Ishikawa (cell line): Measurements from ENCODE around the gene ITSN2.

Experiments
- CEBPB ChIP-seq: IDR thresholded peaks from 2 replicates; pipeline ENCODE4 v1.6.1; 2012
- CREB1 ChIP-seq: IDR thresholded peaks from 2 replicates; pipeline ENCODE4 v1.6.1; 2012; ENCODE audit warnings: low read depth
- EGR1 ChIP-seq: IDR thresholded peaks from 2 replicates; pipeline ENCODE4 v1.6.1; 2012
- EP300 ChIP-seq: IDR thresholded peaks from 2 replicates; pipeline ENCODE4 v1.6.1; 2012; ENCODE audit warnings: borderline replicate concordance
- FOXM1 ChIP-seq: IDR thresholded peaks from 2 replicates; pipeline ENCODE4 v1.6.1; 2012; ENCODE audit warnings: low read depth, borderline replicate concordance
- NFIC ChIP-seq: IDR thresholded peaks from 2 replicates; pipeline ENCODE4 v1.6.1; 2012
- RAD21 ChIP-seq: IDR thresholded peaks from 2 replicates; pipeline ENCODE4 v1.6.1; 2012; ENCODE audit warnings: low read depth
- TAF1 ChIP-seq: IDR thresholded peaks from 2 replicates; pipeline ENCODE4 v1.6.1; 2012; ENCODE audit warnings: low read depth, mild to moderate bottlenecking
- TCF12 ChIP-seq: IDR thresholded peaks from 2 replicates; pipeline ENCODE4 v1.6.1; 2012; ENCODE audit warnings: low read depth
- TEAD4 ChIP-seq: IDR thresholded peaks from 2 replicates; pipeline ENCODE4 v1.6.1; 2012
- YY1 ChIP-seq: IDR thresholded peaks from 2 replicates; pipeline ENCODE4 v1.6.1; 2012; ENCODE audit warnings: low read depth
- ZBTB7A ChIP-seq: IDR thresholded peaks from 2 replicates; pipeline ENCODE4 v1.6.1; 2012; ENCODE audit warnings: low read depth
- TF ChIP-seq, protein P1 (sequence below): IDR thresholded peaks from 2 replicates; pipeline ENCODE4 v1.6.1; 2012
- TF ChIP-seq, protein P2 (sequence below): IDR thresholded peaks from 2 replicates; pipeline ENCODE4 v1.6.1; 2012; ENCODE audit warnings: low read depth, mild to moderate bottlenecking
- TF ChIP-seq, protein P3 (sequence below): IDR thresholded peaks from 2 replicates; pipeline ENCODE4 v1.6.1; 2012

The ITSN2 gene

DNA sequence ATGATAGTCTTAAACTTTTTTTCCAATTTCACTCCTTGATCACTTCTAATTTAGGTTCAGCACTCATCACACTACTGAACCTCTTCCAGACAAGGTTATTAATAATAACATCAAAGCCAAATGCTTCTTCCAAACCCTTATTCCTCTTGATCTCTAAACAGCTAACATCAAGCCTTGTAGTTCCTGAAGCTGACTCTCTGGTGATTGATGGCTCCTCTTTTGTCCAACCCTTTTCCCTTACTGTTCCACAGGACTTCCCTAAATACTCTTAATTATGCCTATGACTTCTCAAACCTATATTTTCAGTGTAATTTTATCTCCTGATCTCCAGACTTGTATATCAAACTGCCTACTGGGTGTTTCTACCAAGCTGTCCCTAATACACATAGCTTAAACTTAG, 101.6 kb downstream of the ITSN2 start:
- TF ChIP-seq FOXM1 (no peak), NFIC (no peak), CREB1 (no peak), ZBTB7A (no peak), TAF1 (no peak), YY1 (no peak), TCF12 (no peak), CEBPB (no peak)
- TF ChIP-seq, protein P1, sequence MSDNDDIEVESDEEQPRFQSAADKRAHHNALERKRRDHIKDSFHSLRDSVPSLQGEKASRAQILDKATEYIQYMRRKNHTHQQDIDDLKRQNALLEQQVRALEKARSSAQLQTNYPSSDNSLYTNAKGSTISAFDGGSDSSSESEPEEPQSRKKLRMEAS = no peak
- TF ChIP-seq, protein P2, sequence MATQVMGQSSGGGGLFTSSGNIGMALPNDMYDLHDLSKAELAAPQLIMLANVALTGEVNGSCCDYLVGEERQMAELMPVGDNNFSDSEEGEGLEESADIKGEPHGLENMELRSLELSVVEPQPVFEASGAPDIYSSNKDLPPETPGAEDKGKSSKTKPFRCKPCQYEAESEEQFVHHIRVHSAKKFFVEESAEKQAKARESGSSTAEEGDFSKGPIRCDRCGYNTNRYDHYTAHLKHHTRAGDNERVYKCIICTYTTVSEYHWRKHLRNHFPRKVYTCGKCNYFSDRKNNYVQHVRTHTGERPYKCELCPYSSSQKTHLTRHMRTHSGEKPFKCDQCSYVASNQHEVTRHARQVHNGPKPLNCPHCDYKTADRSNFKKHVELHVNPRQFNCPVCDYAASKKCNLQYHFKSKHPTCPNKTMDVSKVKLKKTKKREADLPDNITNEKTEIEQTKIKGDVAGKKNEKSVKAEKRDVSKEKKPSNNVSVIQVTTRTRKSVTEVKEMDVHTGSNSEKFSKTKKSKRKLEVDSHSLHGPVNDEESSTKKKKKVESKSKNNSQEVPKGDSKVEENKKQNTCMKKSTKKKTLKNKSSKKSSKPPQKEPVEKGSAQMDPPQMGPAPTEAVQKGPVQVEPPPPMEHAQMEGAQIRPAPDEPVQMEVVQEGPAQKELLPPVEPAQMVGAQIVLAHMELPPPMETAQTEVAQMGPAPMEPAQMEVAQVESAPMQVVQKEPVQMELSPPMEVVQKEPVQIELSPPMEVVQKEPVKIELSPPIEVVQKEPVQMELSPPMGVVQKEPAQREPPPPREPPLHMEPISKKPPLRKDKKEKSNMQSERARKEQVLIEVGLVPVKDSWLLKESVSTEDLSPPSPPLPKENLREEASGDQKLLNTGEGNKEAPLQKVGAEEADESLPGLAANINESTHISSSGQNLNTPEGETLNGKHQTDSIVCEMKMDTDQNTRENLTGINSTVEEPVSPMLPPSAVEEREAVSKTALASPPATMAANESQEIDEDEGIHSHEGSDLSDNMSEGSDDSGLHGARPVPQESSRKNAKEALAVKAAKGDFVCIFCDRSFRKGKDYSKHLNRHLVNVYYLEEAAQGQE = no peak

DNA sequence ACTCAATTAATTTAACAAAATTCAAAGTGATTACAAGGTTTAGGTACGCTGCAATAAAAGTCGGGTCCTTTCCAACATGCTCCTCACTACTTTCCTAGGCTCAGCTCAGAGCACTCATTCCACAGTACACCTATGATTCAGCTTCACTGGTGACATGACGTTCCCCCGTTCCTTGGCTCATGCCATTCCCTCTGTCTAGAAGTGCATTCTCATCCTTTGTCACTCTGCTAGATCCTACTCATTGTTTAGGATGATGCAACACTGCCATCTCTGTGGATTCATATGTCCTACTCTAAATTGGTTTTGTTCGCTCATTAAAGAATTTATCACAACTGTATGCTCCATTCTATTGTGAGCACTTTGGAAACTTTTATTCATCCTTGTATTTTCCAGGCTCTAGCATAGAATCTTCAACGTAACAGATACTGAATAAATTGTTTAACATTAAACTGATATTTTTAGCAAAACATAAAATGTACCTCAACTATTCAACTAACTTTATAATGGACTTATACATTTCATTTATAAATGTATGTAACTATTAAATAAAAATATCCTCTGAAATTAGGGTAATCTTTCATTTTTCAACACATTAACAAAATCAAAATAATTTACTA, 106.9 kb downstream of the ITSN2 start:
- TF ChIP-seq EP300 = no peak
- TF ChIP-seq CREB1 = no peak
- no peak for TF ChIP-seq RAD21
- TF ChIP-seq, protein P3, sequence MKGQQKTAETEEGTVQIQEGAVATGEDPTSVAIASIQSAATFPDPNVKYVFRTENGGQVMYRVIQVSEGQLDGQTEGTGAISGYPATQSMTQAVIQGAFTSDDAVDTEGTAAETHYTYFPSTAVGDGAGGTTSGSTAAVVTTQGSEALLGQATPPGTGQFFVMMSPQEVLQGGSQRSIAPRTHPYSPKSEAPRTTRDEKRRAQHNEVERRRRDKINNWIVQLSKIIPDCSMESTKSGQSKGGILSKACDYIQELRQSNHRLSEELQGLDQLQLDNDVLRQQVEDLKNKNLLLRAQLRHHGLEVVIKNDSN = no peak
- no peak for TF ChIP-seq TAF1
- TF ChIP-seq ZBTB7A = no peak
- TF ChIP-seq FOXM1 = no peak
- TF ChIP-seq TEAD4 = no peak
- no peak for TF ChIP-seq EGR1
- TF ChIP-seq CEBPB = no peak
- no peak for TF ChIP-seq YY1
- TF ChIP-seq, protein P2 = no peak
- TF ChIP-seq, protein P1 = no peak
- TF ChIP-seq TCF12 = no peak
- TF ChIP-seq NFIC = no peak

DNA sequence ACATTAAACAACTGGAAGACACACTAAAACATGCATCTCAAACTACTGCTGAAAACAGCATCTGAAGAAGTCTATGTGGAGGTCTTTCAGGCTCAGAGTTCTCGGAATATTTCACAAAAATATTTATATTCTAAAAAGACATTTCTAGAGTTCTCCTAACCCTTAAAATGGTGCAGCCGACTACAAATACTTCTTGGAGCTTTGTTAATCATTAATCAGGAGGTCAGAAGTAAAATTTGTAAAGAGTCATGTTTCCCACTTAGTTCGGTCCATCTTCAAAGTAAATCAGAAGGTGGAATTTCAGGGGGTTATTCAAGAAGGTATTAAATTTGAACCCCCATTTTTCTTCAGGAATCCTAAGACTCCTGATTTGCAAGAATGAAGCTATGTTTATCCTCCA, 112.7 kb downstream of the ITSN2 start:
- no peak for TF ChIP-seq FOXM1
- no peak for TF ChIP-seq RAD21
- no peak for TF ChIP-seq TEAD4
- TF ChIP-seq CEBPB = no peak
- no peak for TF ChIP-seq EP300
- TF ChIP-seq TCF12 = no peak
- TF ChIP-seq EGR1 = no peak
- no peak for TF ChIP-seq TAF1
- TF ChIP-seq, protein P3 = no peak
- TF ChIP-seq NFIC = no peak
- TF ChIP-seq YY1 = no peak
- no peak for TF ChIP-seq ZBTB7A
- TF ChIP-seq, protein P2 = no peak
- TF ChIP-seq CREB1 = no peak
- TF ChIP-seq, protein P1 = no peak

DNA sequence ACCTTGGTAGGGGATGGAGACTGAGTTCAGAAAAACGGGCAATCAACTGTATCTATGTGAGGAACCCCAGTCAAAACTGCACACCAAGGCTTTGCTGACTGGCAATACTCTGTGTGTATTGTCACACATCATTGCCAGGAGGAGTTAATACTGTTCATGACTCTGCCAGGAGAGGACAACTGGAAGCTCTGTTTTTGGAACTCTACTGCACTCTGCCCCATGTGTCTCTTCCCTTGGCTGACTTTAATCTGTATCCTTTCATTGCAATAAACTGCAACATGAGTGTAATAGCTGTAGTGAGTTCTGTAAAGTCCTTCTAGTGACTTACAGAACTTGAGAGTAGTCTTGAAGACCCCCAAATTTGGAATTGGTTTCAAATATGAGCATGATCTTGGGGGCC, 113.2 kb downstream of the ITSN2 start:
- TF ChIP-seq, protein P1 = no peak
- TF ChIP-seq FOXM1 (no peak), EP300 (no peak), EGR1 (no peak), YY1 (no peak), TAF1 (no peak), RAD21 (no peak), ZBTB7A (no peak)
- TF ChIP-seq, protein P2 = no peak
